ENCODE data around the gene DNAJC3.
"Not testable (repeated sequence)": the region's sequence is repeated elsewhere in the genome, so short reads cannot be mapped to it uniquely, and the experiment has no call there.

DNA sequence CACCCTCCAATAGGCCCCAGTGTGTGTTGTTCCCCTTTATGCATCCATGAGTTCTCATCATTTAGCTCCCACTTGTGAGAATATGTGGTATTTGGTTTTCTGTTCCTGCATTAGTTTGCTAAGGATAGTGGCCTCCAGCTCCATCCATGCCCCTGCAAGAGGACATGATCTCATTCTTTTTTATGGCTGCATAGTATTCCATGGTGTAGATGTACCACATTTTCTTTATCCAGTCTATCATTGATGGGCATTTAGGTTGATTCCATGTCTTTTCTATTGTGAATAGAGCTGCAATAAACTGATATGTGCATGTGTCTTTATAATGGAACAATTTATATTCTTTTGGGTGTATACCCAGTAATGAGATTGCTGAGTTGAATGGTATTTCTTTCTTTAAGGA lies 112.4 kb downstream of the DNAJC3 start:
- TF ChIP-seq, protein P1, sequence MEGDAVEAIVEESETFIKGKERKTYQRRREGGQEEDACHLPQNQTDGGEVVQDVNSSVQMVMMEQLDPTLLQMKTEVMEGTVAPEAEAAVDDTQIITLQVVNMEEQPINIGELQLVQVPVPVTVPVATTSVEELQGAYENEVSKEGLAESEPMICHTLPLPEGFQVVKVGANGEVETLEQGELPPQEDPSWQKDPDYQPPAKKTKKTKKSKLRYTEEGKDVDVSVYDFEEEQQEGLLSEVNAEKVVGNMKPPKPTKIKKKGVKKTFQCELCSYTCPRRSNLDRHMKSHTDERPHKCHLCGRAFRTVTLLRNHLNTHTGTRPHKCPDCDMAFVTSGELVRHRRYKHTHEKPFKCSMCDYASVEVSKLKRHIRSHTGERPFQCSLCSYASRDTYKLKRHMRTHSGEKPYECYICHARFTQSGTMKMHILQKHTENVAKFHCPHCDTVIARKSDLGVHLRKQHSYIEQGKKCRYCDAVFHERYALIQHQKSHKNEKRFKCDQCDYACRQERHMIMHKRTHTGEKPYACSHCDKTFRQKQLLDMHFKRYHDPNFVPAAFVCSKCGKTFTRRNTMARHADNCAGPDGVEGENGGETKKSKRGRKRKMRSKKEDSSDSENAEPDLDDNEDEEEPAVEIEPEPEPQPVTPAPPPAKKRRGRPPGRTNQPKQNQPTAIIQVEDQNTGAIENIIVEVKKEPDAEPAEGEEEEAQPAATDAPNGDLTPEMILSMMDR (IDR thresholded peaks at IDR 0.05): not testable (repeated sequence)
- not testable (repeated sequence) for TF ChIP-seq POLR2A (IDR thresholded peaks at IDR 0.05)
